Upper lobe of left lung (tissue), 6 donors: ENCODE measurements around the gene RSPRY1. TPM values are rescaled to one million over a fixed set of nuclear protein-coding genes. Genes with fewer than 3 reads are reported as not detected.
A peak's percentile ranks its signal among the peaks of the same experiment; 100 is the strongest.

Experiments
- ATAC-seq, 2 donors: fragments of 200-7000 bp; cut with Tn5 transposase; one replicate each; pipeline ENCODE4 v1.9.1; 2022; ENCODE audit warnings: mild to moderate bottlenecking in 2 of 2, moderate library complexity in 2 of 2; ENCODE audit not compliant: low FRiP score in 2 of 2
- DNase-seq, 2 donors: peaks; one replicate each; pipeline ENCODE4 v3.0.0-alpha.2; 2019 to 2020
- H3K27ac ChIP-seq, 4 donors: fragments of 200-600 bp; sonication (generic); one replicate each; pipeline ENCODE4 v1.5.1; 2016 to 2019
- H3K27me3 ChIP-seq, 4 donors: fragments of 200-600 bp; sonication (generic); one replicate each; pipeline ENCODE4 v1.5.1; 2017 to 2019
- H3K36me3 ChIP-seq, 4 donors: fragments of 200-600 bp; sonication (generic); one replicate each; pipeline ENCODE4 v1.5.1; 2016 to 2019
- H3K4me1 ChIP-seq, 4 donors: fragments of 200-600 bp; sonication (generic); one replicate each; pipeline ENCODE4 v1.5.1; 2018 to 2019
- H3K4me3 ChIP-seq, 4 donors: fragments of 200-600 bp; sonication (generic); one replicate each; pipeline ENCODE4 v1.5.1; 2017 to 2019; ENCODE audit warnings: mild to moderate bottlenecking in 2 of 4, moderate library complexity in 1 of 4
- H3K9me3 ChIP-seq, 4 donors: fragments of 200-600 bp; sonication (generic); one replicate each; pipeline ENCODE4 v1.5.1; 2018 to 2019
- CTCF ChIP-seq, 6 experiments: fragments of 450-650 bp in 4 of 6; fragments of 200-600 bp in 2 of 6; sonication (generic) in 2 of 6; IDR thresholded peaks; one replicate each; pipeline ENCODE4 v1.5.1; 2016 to 2019; ENCODE audit warnings: antibody characterized with exemption in 6 of 6
- EP300 ChIP-seq, 4 donors: sonication (generic); formaldehyde crosslinking; IDR thresholded peaks; one replicate each; pipeline ENCODE4 v1.5.1; 2017; ENCODE audit warnings: antibody characterized with exemption in 4 of 4, control low read depth in 2 of 4
- POLR2A ChIP-seq, 4 donors: fragments of 450-650 bp; IDR thresholded peaks; one replicate each; pipeline ENCODE4 v1.5.1; 2016 to 2017; ENCODE audit warnings: antibody characterized with exemption in 4 of 4, mild to moderate bottlenecking in 2 of 4
- POLR2AphosphoS5 ChIP-seq, 2 donors: sonication (generic); formaldehyde crosslinking; IDR thresholded peaks; one replicate each; pipeline ENCODE4 v1.5.1; 2017; ENCODE audit warnings: antibody characterized with exemption in 2 of 2
- WGBS, 2 donors: methylation state at CpG; one replicate each; pipeline ENCODE4 v1.1.5; 2017 to 2018; 5-methylcytosine and 5-hydroxymethylcytosine counted together
- total RNA-seq, 6 donors: library from RNA; depleted of rRNA in 4 of 6; stranded (reverse); fragments of >200 nt in 4 of 6; gene quantifications; one replicate each; pipeline versions ENCODE4 v1.1.0 to v1.2.1, GENCODE V29; 2016 to 2021
- donor health status: DM: no; HTN: no; CAD: no; lungs with moderate emphysema.
- donor health status: DM: no; HTN: yes; CAD: no; lungs with severe emphysema.

Gene RSPRY1
- total RNA-seq, 6 donors from 2014 or later, result 26.9 to 102 (median 30.3) TPM

- Histone ChIP-seq H3K4me1 (peaks cover 35 to 53% (median 51%) of the 10 kb centered on the region in 4 donors), H3K9me3 (no peaks in the 10 kb centered on the region), H3K36me3 (no peaks in the 10 kb centered on the region), H3K4me3 (no peak overlapping the region), H3K27me3 (no peaks in the 10 kb centered on the region), H3K27ac (peak overlapping the region; percentile 56 to 78 (median 62))
- 21 to 27% methylated on average over 5 of the region's 5 CpGs for WGBS, 2 donors
- ATAC-seq (peak; percentile 24 to 76), DNase-seq (peak in 1 of 2 donors; percentile 54)
- TF ChIP-seq POLR2AphosphoS5 (IDR thresholded peaks at IDR 0.05) (peak; percentile 46 to 71), EP300 (IDR thresholded peaks at IDR 0.05) (peak in 2 of 4 donors; percentile 70 to 75), CTCF (IDR thresholded peaks at IDR 0.05) (peak in 2 of 6 experiments; percentile 8 to 11), POLR2A (IDR thresholded peaks at IDR 0.05) (no peak)
Observed at GRCh38 chr16:57276596-57276995, 90.5 kb downstream of the RSPRY1 start.

- no peaks in the 10 kb centered on the region for H3K36me3 ChIP-seq
- H3K4me3 ChIP-seq, result no peak overlapping the region
- DNase-seq (peak in 1 of 2 donors; percentile 24), ATAC-seq (peak in 1 of 2 donors; percentile 49)
- TF ChIP-seq EP300 (IDR thresholded peaks at IDR 0.05), result no peak
- no peak for TF ChIP-seq CTCF (IDR thresholded peaks at IDR 0.05)
- TF ChIP-seq POLR2AphosphoS5 (IDR thresholded peaks at IDR 0.05), result no peak
- no peak for TF ChIP-seq POLR2A (IDR thresholded peaks at IDR 0.05)
- peak overlapping the region in 3 of 4 donors; percentile 22 to 69 (median 67) for H3K27ac ChIP-seq
- H3K4me1 ChIP-seq, result peaks cover 37 to 59% (median 45%) of the 10 kb centered on the region in 4 donors
- H3K9me3 ChIP-seq, result no peaks in the 10 kb centered on the region
- WGBS, 2 donors, result 32 to 36% methylated on average over 1 of the region's 1 CpG
- H3K27me3 ChIP-seq, result no peaks in the 10 kb centered on the region
Observed at GRCh38 chr16:57277586-57277985, 91.5 kb downstream of the RSPRY1 start.

- 54 to 62% methylated on average over 4 of the region's 4 CpGs for WGBS, 2 donors
- no peak for DNase-seq
- no peak for ATAC-seq
- Histone ChIP-seq H3K27me3 (no peaks in the 10 kb centered on the region), H3K27ac (peak overlapping the region in 2 of 4 donors; percentile 42 to 69), H3K9me3 (no peaks in the 10 kb centered on the region), H3K4me1 (peaks cover 39 to 65% (median 45%) of the 10 kb centered on the region in 4 donors), H3K36me3 (no peaks in the 10 kb centered on the region), H3K4me3 (no peak overlapping the region)
- TF ChIP-seq POLR2AphosphoS5 (IDR thresholded peaks at IDR 0.05) (no peak), EP300 (IDR thresholded peaks at IDR 0.05) (no peak), CTCF (IDR thresholded peaks at IDR 0.05) (no peak), POLR2A (IDR thresholded peaks at IDR 0.05) (no peak)
Observed at GRCh38 chr16:57278494-57278893, 92.4 kb downstream of the RSPRY1 start.

GRCh38 chr16:57279780-57280638 lies 93.9 kb downstream of the RSPRY1 start:
- DNase-seq, result peak in 1 of 2 donors; percentile 20
- WGBS, 2 donors, result 45 to 48% methylated on average over 7 of the region's 7 CpGs
- Histone ChIP-seq H3K4me1 (peaks cover 42 to 77% (median 57%) of the 10 kb centered on the region in 4 donors), H3K27me3 (peaks cover 0 to 14% (median 8%) of the 10 kb centered on the region in 4 donors), H3K27ac (peak overlapping the region in 3 of 4 donors; percentile 7 to 56 (median 42)), H3K9me3 (no peaks in the 10 kb centered on the region), H3K36me3 (no peaks in the 10 kb centered on the region), H3K4me3 (no peak overlapping the region)
- no peak for ATAC-seq
- TF ChIP-seq POLR2A (IDR thresholded peaks at IDR 0.05) (no peak), CTCF (IDR thresholded peaks at IDR 0.05) (no peak), EP300 (IDR thresholded peaks at IDR 0.05) (no peak), POLR2AphosphoS5 (IDR thresholded peaks at IDR 0.05) (no peak)
